ENCODE measurements around the gene VCPKMT.

VCPKMT gene

GRCh38 chr14:50063876-50064420 is 52.4 kb downstream of the VCPKMT start:
- no peak for DNase-seq

GRCh38 chr14:50062438-50063085 is 53.8 kb downstream of the VCPKMT start:
- no peak for DNase-seq

DNA sequence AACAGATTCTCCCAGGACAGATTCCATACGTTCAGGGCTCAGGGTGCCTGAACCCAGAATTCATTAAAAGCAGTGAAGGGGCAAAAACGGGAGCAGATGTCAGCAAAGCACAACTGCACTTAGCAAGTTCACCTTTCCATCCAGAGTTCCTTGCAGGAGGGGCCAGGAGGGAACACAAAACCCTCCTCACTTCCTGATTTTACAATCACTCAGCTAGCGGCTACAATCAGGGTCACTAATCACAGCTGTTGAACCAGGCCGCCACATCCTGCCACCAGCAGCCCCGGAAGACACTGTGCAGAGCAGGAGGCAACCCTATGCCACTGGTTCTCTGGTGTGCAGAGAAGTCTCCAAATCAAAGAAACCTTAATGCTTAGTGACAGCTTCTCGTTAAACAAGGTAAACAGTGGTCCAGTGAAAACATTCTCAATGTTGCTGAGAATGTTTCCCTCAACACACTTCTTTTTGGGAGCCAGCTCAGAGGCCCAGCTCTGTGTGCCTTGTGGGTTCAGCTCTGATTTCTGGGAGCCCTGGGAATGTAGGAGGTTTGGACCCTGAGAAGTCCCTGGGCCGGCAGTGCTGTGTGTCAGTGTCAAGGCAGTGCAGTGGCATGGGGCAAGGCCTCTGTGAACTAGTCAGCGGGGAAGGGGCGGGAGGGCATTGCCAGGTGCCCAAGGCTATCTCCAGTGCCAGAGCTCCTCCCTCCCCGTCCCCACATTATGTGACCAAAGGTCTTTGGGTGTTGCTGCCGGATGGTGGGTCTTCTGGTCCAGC is 54.5 kb downstream of the VCPKMT start:
- no peak for DNase-seq

GRCh38 chr14:50060871-50061663 is 55.3 kb downstream of the VCPKMT start:
- DNase-seq, result no peak

DNA sequence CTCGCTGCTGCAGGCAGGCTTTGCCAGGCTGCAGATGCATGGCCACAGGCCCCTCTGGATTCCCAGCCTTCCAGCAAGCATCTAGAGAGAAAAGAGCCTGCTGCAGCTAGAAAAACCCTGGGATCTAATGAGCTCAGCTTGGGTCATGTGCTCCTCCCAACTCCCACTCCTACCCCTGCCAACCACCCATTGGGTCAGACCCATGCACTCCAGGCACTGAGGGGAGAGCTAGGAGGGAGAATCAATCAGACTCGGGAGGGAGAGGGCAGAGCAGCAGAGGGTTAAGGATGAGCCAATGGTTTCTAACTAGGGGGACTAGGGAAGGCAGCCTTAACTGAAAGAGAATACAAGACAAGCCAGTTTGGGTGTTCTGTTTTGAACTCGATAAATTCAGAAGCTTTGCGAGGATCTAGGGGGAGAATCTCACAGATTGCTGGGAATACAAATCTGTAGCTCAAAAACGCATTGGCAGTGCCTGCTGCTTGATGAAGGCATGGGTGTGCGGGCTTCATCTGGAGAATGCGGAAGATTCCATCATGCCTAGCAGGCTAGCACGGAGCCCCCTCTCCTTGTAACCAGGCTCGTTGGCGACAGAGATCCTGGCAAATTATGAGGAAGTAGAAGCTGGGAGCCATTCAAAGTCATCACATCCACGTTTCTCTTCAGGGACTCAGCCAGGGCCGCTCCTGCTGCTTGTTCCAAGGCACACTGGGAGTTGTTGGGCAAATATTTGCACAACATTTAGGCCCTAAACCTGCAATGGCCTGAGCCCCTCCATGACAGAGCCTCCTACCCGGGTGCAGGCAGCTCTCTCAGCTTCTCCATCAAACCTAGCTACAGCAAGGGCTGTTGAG is 56.4 kb downstream of the VCPKMT start:
- DNase-seq, result no peak

All from NCI-H2081 treated with DMSO at 0.1 percent for 48 hours (cell line).